ENCODE results near the gene TMEM63B.
"Not testable (repeated sequence)": the region's sequence is repeated elsewhere in the genome, so short reads cannot be mapped to it uniquely, and the experiment has no call there.

The TMEM63B gene

GRCh38 chr6:44119704-44120262, 7.6 kb upstream of the TMEM63B start:
- DNase-seq = no peak

- no peak for DNase-seq
Measured at GRCh38 chr6:44120692-44121443, 6.5 kb upstream of the TMEM63B start.

GRCh38 chr6:44122801-44123200, 4.6 kb upstream of the TMEM63B start:
- DNase-seq = peak; percentile 56

GRCh38 chr6:44123544-44123943, 3.8 kb upstream of the TMEM63B start:
- peak; percentile 22 for DNase-seq

- peak; percentile 79 for DNase-seq
Measured at GRCh38 chr6:44126320-44127149, 819 bp upstream of the TMEM63B start.

- no peak for DNase-seq
Measured at GRCh38 chr6:44128020-44128917, 915 bp downstream of the TMEM63B start.

- DNase-seq = no peak
Measured at GRCh38 chr6:44129841-44130322, 2.5 kb downstream of the TMEM63B start.

- no peak for DNase-seq
Measured at GRCh38 chr6:44131892-44132291, 4.5 kb downstream of the TMEM63B start.

- DNase-seq = no peak
Measured at GRCh38 chr6:44132476-44132875, 5.1 kb downstream of the TMEM63B start.

- DNase-seq = no peak
Measured at GRCh38 chr6:44133003-44133931, 5.9 kb downstream of the TMEM63B start.

- no peak for DNase-seq
Measured at GRCh38 chr6:44133981-44134711, 6.8 kb downstream of the TMEM63B start.

- DNase-seq = no peak
Measured at GRCh38 chr6:44135173-44135758, 7.9 kb downstream of the TMEM63B start.

- DNase-seq = no peak
Measured at GRCh38 chr6:44135875-44136274, 8.5 kb downstream of the TMEM63B start.

GRCh38 chr6:44138717-44139350, 11.5 kb downstream of the TMEM63B start:
- DNase-seq = no peak

GRCh38 chr6:44139351-44139743, 12.0 kb downstream of the TMEM63B start:
- DNase-seq = no peak

GRCh38 chr6:44142835-44143234, 15.5 kb downstream of the TMEM63B start:
- DNase-seq = no peak

- no peak for DNase-seq
Measured at GRCh38 chr6:44143731-44144130, 16.4 kb downstream of the TMEM63B start.

- DNase-seq = not testable (repeated sequence)
Measured at GRCh38 chr6:44144536-44144935, 17.2 kb downstream of the TMEM63B start.

- DNase-seq = no peak
Measured at GRCh38 chr6:44145839-44146238, 18.5 kb downstream of the TMEM63B start.

GRCh38 chr6:44146685-44147084, 19.3 kb downstream of the TMEM63B start:
- no peak for DNase-seq
